Measurements from ENCODE around the gene PSD2. TPM values are rescaled to one million over a fixed set of nuclear protein-coding genes. Genes with fewer than 3 reads are reported as not detected.

The PSD2 gene
- total RNA-seq, 2 experiments from 2014 or later = not detected

- DNase-seq = no peak
- no peaks in the 10 kb centered on the region for H3K4me1 Mint-ChIP-seq
- no peak overlapping the region for H3K4me3 Mint-ChIP-seq
- no peak overlapping the region for H3K27ac Mint-ChIP-seq
- CTCF ChIA-PET = interaction anchor here (1.3 to 2.7 kb wide), 2 partner anchors 12 to 170 kb away, joined by 6 to 11 read pairs; no protein-coding TSS in a partner anchor
- H3K36me3 Mint-ChIP-seq (ENCODE audit: low read depth) = no peaks in the 10 kb centered on the region
- POLR2A ChIA-PET = no interaction called here
- no peaks in the 10 kb centered on the region for H3K9me3 Mint-ChIP-seq
- H3K27me3 Mint-ChIP-seq = peaks cover 59% of the 10 kb centered on the region
Observed at GRCh38 chr5:139799359-139799758, 3.8 kb downstream of the PSD2 start.

GRCh38 chr5:139803978-139804377, 8.4 kb downstream of the PSD2 start:
- H3K4me1 Mint-ChIP-seq = no peaks in the 10 kb centered on the region
- ChIA-PET CTCF (interaction anchor here (2.5 kb wide), 1 partner anchor 17 kb away, joined by 8 read pairs; no protein-coding TSS in a partner anchor), POLR2A (no interaction called here)
- no peak overlapping the region for H3K4me3 Mint-ChIP-seq
- no peaks in the 10 kb centered on the region for H3K9me3 Mint-ChIP-seq
- no peak for DNase-seq
- no peaks in the 10 kb centered on the region for H3K36me3 Mint-ChIP-seq (ENCODE audit: low read depth)
- H3K27me3 Mint-ChIP-seq = peaks cover 25% of the 10 kb centered on the region
- H3K27ac Mint-ChIP-seq = no peak overlapping the region

GRCh38 chr5:139804800-139805397, 9.3 kb downstream of the PSD2 start:
- Mint-ChIP-seq H3K9me3 (no peaks in the 10 kb centered on the region), H3K27ac (no peak overlapping the region), H3K4me1 (no peaks in the 10 kb centered on the region), H3K4me3 (no peak overlapping the region), H3K27me3 (peaks cover 16% of the 10 kb centered on the region), H3K36me3 (ENCODE audit: low read depth) (no peaks in the 10 kb centered on the region)
- DNase-seq = no peak
- POLR2A ChIA-PET = no interaction called here
- CTCF ChIA-PET = interaction anchor here (1.2 to 2.1 kb wide), 2 partner anchors 18 to 29 kb away, joined by 4 to 10 read pairs; no protein-coding TSS in a partner anchor

- H3K27ac Mint-ChIP-seq = no peak overlapping the region
- ChIA-PET POLR2A (no interaction called here), CTCF (interaction anchor here (1.2 to 2.1 kb wide), 2 partner anchors 18 to 30 kb away, joined by 4 to 10 read pairs; no protein-coding TSS in a partner anchor)
- no peak overlapping the region for H3K4me3 Mint-ChIP-seq
- no peaks in the 10 kb centered on the region for H3K36me3 Mint-ChIP-seq (ENCODE audit: low read depth)
- no peaks in the 10 kb centered on the region for H3K4me1 Mint-ChIP-seq
- no peak for DNase-seq
- H3K27me3 Mint-ChIP-seq = peaks cover 13% of the 10 kb centered on the region
- H3K9me3 Mint-ChIP-seq = no peaks in the 10 kb centered on the region
Observed at GRCh38 chr5:139805545-139805944, 9.9 kb downstream of the PSD2 start.

GRCh38 chr5:139806111-139806510, 10.5 kb downstream of the PSD2 start:
- Mint-ChIP-seq H3K4me1 (no peaks in the 10 kb centered on the region), H3K27me3 (peaks cover 12% of the 10 kb centered on the region), H3K27ac (no peak overlapping the region), H3K9me3 (no peaks in the 10 kb centered on the region), H3K36me3 (ENCODE audit: low read depth) (no peaks in the 10 kb centered on the region), H3K4me3 (no peak overlapping the region)
- CTCF ChIA-PET = interaction anchor here (2.1 kb wide), 1 partner anchor 19 kb away, joined by 10 read pairs; no protein-coding TSS in a partner anchor
- POLR2A ChIA-PET = no interaction called here
- no peak for DNase-seq

GRCh38 chr5:139806726-139807646, 11.4 kb downstream of the PSD2 start:
- Mint-ChIP-seq H3K27me3 (peaks cover 3% of the 10 kb centered on the region), H3K36me3 (ENCODE audit: low read depth) (no peaks in the 10 kb centered on the region), H3K27ac (no peak overlapping the region), H3K9me3 (no peaks in the 10 kb centered on the region), H3K4me3 (no peak overlapping the region), H3K4me1 (no peaks in the 10 kb centered on the region)
- ChIA-PET CTCF (interaction anchor here (2.1 kb wide), 1 partner anchor 20 kb away, joined by 10 read pairs; no protein-coding TSS in a partner anchor), POLR2A (no interaction called here)
- no peak for DNase-seq

- Mint-ChIP-seq H3K4me1 (no peaks in the 10 kb centered on the region), H3K27ac (no peak overlapping the region), H3K9me3 (no peaks in the 10 kb centered on the region), H3K36me3 (ENCODE audit: low read depth) (no peaks in the 10 kb centered on the region), H3K27me3 (peaks cover 1% of the 10 kb centered on the region), H3K4me3 (no peak overlapping the region)
- no peak for DNase-seq
- ChIA-PET CTCF (no interaction called here), POLR2A (no interaction called here)
Observed at GRCh38 chr5:139807647-139808030, 12.0 kb downstream of the PSD2 start.

GRCh38 chr5:139808481-139809330, 13.1 kb downstream of the PSD2 start:
- Mint-ChIP-seq H3K36me3 (ENCODE audit: low read depth) (no peaks in the 10 kb centered on the region), H3K27me3 (peaks cover 1% of the 10 kb centered on the region), H3K9me3 (no peaks in the 10 kb centered on the region), H3K27ac (no peak overlapping the region), H3K4me1 (no peaks in the 10 kb centered on the region), H3K4me3 (no peak overlapping the region)
- peak; percentile 52 for DNase-seq
- ChIA-PET POLR2A (no interaction called here), CTCF (no interaction called here)

- DNase-seq = no peak
- POLR2A ChIA-PET = no interaction called here
- Mint-ChIP-seq H3K27me3 (peaks cover 1% of the 10 kb centered on the region), H3K27ac (no peak overlapping the region), H3K36me3 (ENCODE audit: low read depth) (no peaks in the 10 kb centered on the region), H3K9me3 (no peaks in the 10 kb centered on the region), H3K4me3 (no peak overlapping the region), H3K4me1 (no peaks in the 10 kb centered on the region)
- CTCF ChIA-PET = interaction anchor here (0.9 kb wide), 1 partner anchor 22 kb away, joined by 3 read pairs; no protein-coding TSS in a partner anchor
Observed at GRCh38 chr5:139809331-139809810, 13.8 kb downstream of the PSD2 start.

- ChIA-PET POLR2A (no interaction called here), CTCF (interaction anchor here (0.9 kb wide), 1 partner anchor 23 kb away, joined by 3 read pairs; no protein-coding TSS in a partner anchor)
- no peaks in the 10 kb centered on the region for H3K36me3 Mint-ChIP-seq (ENCODE audit: low read depth)
- H3K27ac Mint-ChIP-seq = no peak overlapping the region
- DNase-seq = no peak
- peaks cover 1% of the 10 kb centered on the region for H3K27me3 Mint-ChIP-seq
- no peak overlapping the region for H3K4me3 Mint-ChIP-seq
- no peaks in the 10 kb centered on the region for H3K9me3 Mint-ChIP-seq
- H3K4me1 Mint-ChIP-seq = no peaks in the 10 kb centered on the region
Observed at GRCh38 chr5:139810341-139811273, 15.0 kb downstream of the PSD2 start.

GRCh38 chr5:139811274-139811607, 15.6 kb downstream of the PSD2 start:
- DNase-seq = no peak
- H3K27ac Mint-ChIP-seq = no peak overlapping the region
- no peaks in the 10 kb centered on the region for H3K36me3 Mint-ChIP-seq (ENCODE audit: low read depth)
- POLR2A ChIA-PET = no interaction called here
- CTCF ChIA-PET = no interaction called here
- no peaks in the 10 kb centered on the region for H3K4me1 Mint-ChIP-seq
- no peak overlapping the region for H3K4me3 Mint-ChIP-seq
- H3K9me3 Mint-ChIP-seq = no peaks in the 10 kb centered on the region
- peaks cover 1% of the 10 kb centered on the region for H3K27me3 Mint-ChIP-seq

- Mint-ChIP-seq H3K9me3 (no peaks in the 10 kb centered on the region), H3K27me3 (peaks cover 1% of the 10 kb centered on the region), H3K36me3 (ENCODE audit: low read depth) (no peaks in the 10 kb centered on the region), H3K4me3 (no peak overlapping the region), H3K27ac (no peak overlapping the region), H3K4me1 (no peaks in the 10 kb centered on the region)
- no peak for DNase-seq
- ChIA-PET POLR2A (no interaction called here), CTCF (interaction anchor here (0.8 kb wide), 1 partner anchor 25 kb away, joined by 3 read pairs; no protein-coding TSS in a partner anchor)
Observed at GRCh38 chr5:139812323-139812722, 16.7 kb downstream of the PSD2 start.

Data from activated CD4-positive, alpha-beta memory T cell treated with anti-CD3 and anti-CD28 coated beads, Interleukin-2, amount 10 ng/mL, durations not matched to agents 7 days and 5 days (primary cell).